NCI-H510A treated with DMSO at 0.1 percent for 48 hours (cell line): Measurements from ENCODE around the gene FKBP1B.
"Not testable (repeated sequence)": the region's sequence is repeated elsewhere in the genome, so short reads cannot be mapped to it uniquely, and the experiment has no call there.

Source experiments
- DNase-seq: peaks from one replicate; lab custom pipeline; 2025; lab: John Stamatoyannopoulos, UW

Gene FKBP1B

GRCh38 chr2:24104110-24104650, 54.6 kb downstream of the FKBP1B start:
- DNase-seq, result no peak

- DNase-seq, result no peak
Measured at GRCh38 chr2:24104906-24105305, 55.4 kb downstream of the FKBP1B start.

GRCh38 chr2:24105816-24106215, 56.3 kb downstream of the FKBP1B start:
- no peak for DNase-seq

- no peak for DNase-seq
Measured at GRCh38 chr2:24106786-24107185, 57.2 kb downstream of the FKBP1B start.

- DNase-seq, result no peak
Measured at GRCh38 chr2:24107336-24107735, 57.8 kb downstream of the FKBP1B start.

GRCh38 chr2:24109431-24109830, 59.9 kb downstream of the FKBP1B start:
- not testable (repeated sequence) for DNase-seq

GRCh38 chr2:24110660-24111303, 61.2 kb downstream of the FKBP1B start:
- DNase-seq, result no peak

GRCh38 chr2:24111407-24111901, 61.9 kb downstream of the FKBP1B start:
- no peak for DNase-seq
